ENCODE results near the gene LRRC8A. TPM values are rescaled to one million over a fixed set of nuclear protein-coding genes. Genes with fewer than 3 reads are reported as not detected.
"Not testable (repeated sequence)": the region's sequence is repeated elsewhere in the genome, so short reads cannot be mapped to it uniquely, and the experiment has no call there.

The LRRC8A gene
- total RNA-seq, 4 donors from 2014 or later: 70.0 to 153 (median 122) TPM

- no peak for DNase-seq
- Histone ChIP-seq H3K27ac (peak overlapping the region in 3 of 4 donors; percentile 62 to 81 (median 69)), H3K4me3 (no peak overlapping the region), H3K4me1 (peaks cover 8 to 25% (median 9%) of the 10 kb centered on the region in 3 donors), H3K36me3 (peaks cover 0 to 13% (median 0%) of the 10 kb centered on the region in 3 donors), H3K9me3 (peaks cover 0 to 9% (median 0%) of the 10 kb centered on the region in 3 donors), H3K27me3 (no peaks in the 10 kb centered on the region)
- intact Hi-C loops (cut with DNase I): no loop called here
- TF ChIP-seq POLR2A (IDR thresholded peaks at IDR 0.05) (no peak), CTCF (IDR thresholded peaks at IDR 0.05) (no peak)
- 70 to 92% methylated on average over 2 of the region's 3 CpGs for WGBS, 2 donors
These were observed 35.3 kb upstream of the LRRC8A start for GRCh38 chr9:128846680-128847030.

GRCh38 chr9:128847803-128848202, 34.1 kb upstream of the LRRC8A start:
- no peak for DNase-seq
- intact Hi-C loops (cut with DNase I): no loop called here
- peaks cover 8 to 33% (median 9%) of the 10 kb centered on the region in 3 donors for H3K4me1 ChIP-seq
- H3K27ac ChIP-seq: no peak overlapping the region
- peaks cover 0 to 9% (median 0%) of the 10 kb centered on the region in 3 donors for H3K9me3 ChIP-seq
- H3K4me3 ChIP-seq: no peak overlapping the region
- no peaks in the 10 kb centered on the region for H3K27me3 ChIP-seq
- H3K36me3 ChIP-seq: peaks cover 0 to 1% (median 0%) of the 10 kb centered on the region in 3 donors
- WGBS, 2 donors: 100% methylated on average over 1 of the region's 1 CpG
- TF ChIP-seq POLR2A (IDR thresholded peaks at IDR 0.05) (no peak), CTCF (IDR thresholded peaks at IDR 0.05) (no peak)

- WGBS, 2 donors: 91 to 97% methylated on average over 10 of the region's 10 CpGs
- intact Hi-C loops (cut with DNase I); H3K4me3 ChIP-seq; H3K9me3 ChIP-seq; H3K36me3 ChIP-seq; H3K27me3 ChIP-seq; DNase-seq; H3K27ac ChIP-seq: not testable (repeated sequence)
- peaks cover 0 to 24% (median 1%) of the 10 kb centered on the region in 3 donors for H3K4me1 ChIP-seq
These were observed 30.9 kb upstream of the LRRC8A start for GRCh38 chr9:128851024-128851423.

GRCh38 chr9:128851779-128852600, 29.9 kb upstream of the LRRC8A start:
- DNase-seq; H3K27me3 ChIP-seq; H3K27ac ChIP-seq; H3K9me3 ChIP-seq; H3K36me3 ChIP-seq; intact Hi-C loops (cut with DNase I); H3K4me3 ChIP-seq: not testable (repeated sequence)
- 59 to 66% methylated on average over 8 to 10 of the region's 10 CpGs for WGBS, 2 donors
- TF ChIP-seq CTCF (IDR thresholded peaks at IDR 0.05): peak in 5 of 6 experiments; percentile 60 to 80 (median 75)
- peaks cover 0 to 20% (median 5%) of the 10 kb centered on the region in 3 donors for H3K4me1 ChIP-seq

GRCh38 chr9:128852646-128853045, 29.3 kb upstream of the LRRC8A start:
- H3K36me3 ChIP-seq; H3K4me3 ChIP-seq; intact Hi-C loops (cut with DNase I): not testable (repeated sequence)

GRCh38 chr9:128854454-128854853, 27.5 kb upstream of the LRRC8A start:
- H3K4me3 ChIP-seq; H3K27ac ChIP-seq; intact Hi-C loops (cut with DNase I); H3K36me3 ChIP-seq; H3K27me3 ChIP-seq; H3K9me3 ChIP-seq; DNase-seq: not testable (repeated sequence)
- WGBS, 2 donors: 91 to 98% methylated on average over 6 of the region's 6 CpGs
- peaks cover 0 to 34% (median 5%) of the 10 kb centered on the region in 3 donors for H3K4me1 ChIP-seq

More at GRCh38 chr9:128852646-128853045, 29.3 kb upstream of the LRRC8A start:
- not testable (repeated sequence) for H3K27me3 ChIP-seq, H3K27ac ChIP-seq, H3K9me3 ChIP-seq, DNase-seq
- 86 to 87% methylated on average over 2 of the region's 2 CpGs for WGBS, 2 donors
- H3K4me1 ChIP-seq: peaks cover 0 to 26% (median 5%) of the 10 kb centered on the region in 3 donors

GRCh38 chr9:128858476-128858875, 23.5 kb upstream of the LRRC8A start:
- 93 to 100% methylated on average over 6 to 7 of the region's 7 CpGs for WGBS, 2 donors
- intact Hi-C loops (cut with DNase I); DNase-seq; H3K36me3 ChIP-seq; H3K9me3 ChIP-seq; H3K4me3 ChIP-seq; H3K27me3 ChIP-seq; H3K27ac ChIP-seq: not testable (repeated sequence)
- H3K4me1 ChIP-seq: peaks cover 3 to 59% (median 27%) of the 10 kb centered on the region in 3 donors

Data from esophagus squamous epithelium (tissue), 5 donors.